Mesendoderm (in vitro differentiated cells): ENCODE data around the gene CC2D2B.

Experiments used
- DNase-seq: peaks from one replicate; pipeline ENCODE4 v3.0.0; 2013
- H2AK5ac ChIP-seq: 2 replicates; pipeline ENCODE4 v1.6.1; 2013; ENCODE audit warnings: low read length, inconsistent platforms
- H2BK120ac ChIP-seq: 2 replicates; pipeline ENCODE4 v1.6.1; 2013; ENCODE audit warnings: low read depth, mild to moderate bottlenecking, low read length, moderate library complexity, mixed read lengths
- H2BK15ac ChIP-seq: replicated peaks from 2 replicates; pipeline ENCODE4 v1.6.1; 2013; ENCODE audit warnings: low read depth, mild to moderate bottlenecking, moderate library complexity
- H2BK5ac ChIP-seq: 2 replicates; pipeline ENCODE4 v1.6.1; 2013; ENCODE audit warnings: low read length, inconsistent platforms
- H3K18ac ChIP-seq: 2 replicates; pipeline ENCODE4 v1.6.1; 2013; ENCODE audit warnings: mild to moderate bottlenecking, low read length, mixed read lengths
- H3K23ac ChIP-seq: one replicate; pipeline ENCODE4 v1.6.1; 2013; ENCODE audit warnings: low read length
- H3K27ac ChIP-seq: 2 replicates; pipeline ENCODE4 v1.5.1; 2013; ENCODE audit warnings: low read depth, mild to moderate bottlenecking, inconsistent platforms, low read length, moderate library complexity
- H3K27me3 ChIP-seq: 2 replicates; pipeline ENCODE4 v1.6.1; 2013; ENCODE audit warnings: low read length, control low read depth, mild to moderate bottlenecking, inconsistent platforms; ENCODE audit not compliant: insufficient read depth, poor library complexity
- H3K36me3 ChIP-seq: 2 replicates; pipeline ENCODE4 v1.6.1; 2013; ENCODE audit warnings: low read length, inconsistent platforms; ENCODE audit not compliant: control insufficient read depth, insufficient read depth
- H3K4ac ChIP-seq: one replicate; pipeline ENCODE4 v1.6.1; 2013; ENCODE audit warnings: low read depth, mild to moderate bottlenecking, low read length, moderate library complexity
- H3K4me1 ChIP-seq: 2 replicates; pipeline ENCODE4 v1.6.1; 2013; ENCODE audit warnings: low read depth, low read length, inconsistent platforms; ENCODE audit not compliant: control insufficient read depth
- H3K4me2 ChIP-seq: 2 replicates; pipeline ENCODE4 v1.6.1; 2013; ENCODE audit warnings: low read length
- H3K4me3 ChIP-seq: 2 replicates; pipeline ENCODE4 v1.5.1; 2013; ENCODE audit warnings: mild to moderate bottlenecking, low read length
- H3K56ac ChIP-seq: one replicate; pipeline ENCODE4 v1.6.1; 2013; ENCODE audit warnings: low read length
- H3K79me1 ChIP-seq: 2 replicates; pipeline ENCODE4 v1.6.1; 2013; ENCODE audit warnings: low read length, inconsistent platforms
- H3K79me2 ChIP-seq: 2 replicates; pipeline ENCODE4 v1.6.1; 2013; ENCODE audit warnings: mild to moderate bottlenecking, low read length; ENCODE audit not compliant: control insufficient read depth, insufficient read depth
- H3K9ac ChIP-seq: 2 replicates; pipeline ENCODE4 v1.6.1; 2013; ENCODE audit warnings: low read length, inconsistent platforms
- H4K5ac ChIP-seq: one replicate; pipeline ENCODE4 v1.6.1; 2013; ENCODE audit warnings: low read length
- H4K8ac ChIP-seq: one replicate; pipeline ENCODE4 v1.6.1; 2013; ENCODE audit warnings: low read depth, mild to moderate bottlenecking, control low read depth, low read length, moderate library complexity
- WGBS: extraction: QIAGEN DNeasy Blood & Tissue Kit; methylation state at CpG from one replicate; pipeline ENCODE4 v1.1.7; 2013; ENCODE audit warnings: low lambda C conversion rate, missing lambda C conversion rate; ENCODE audit not compliant: insufficient coverage; ENCODE audit errors: extremely low coverage; 5-methylcytosine and 5-hydroxymethylcytosine counted together

The CC2D2B gene

DNA sequence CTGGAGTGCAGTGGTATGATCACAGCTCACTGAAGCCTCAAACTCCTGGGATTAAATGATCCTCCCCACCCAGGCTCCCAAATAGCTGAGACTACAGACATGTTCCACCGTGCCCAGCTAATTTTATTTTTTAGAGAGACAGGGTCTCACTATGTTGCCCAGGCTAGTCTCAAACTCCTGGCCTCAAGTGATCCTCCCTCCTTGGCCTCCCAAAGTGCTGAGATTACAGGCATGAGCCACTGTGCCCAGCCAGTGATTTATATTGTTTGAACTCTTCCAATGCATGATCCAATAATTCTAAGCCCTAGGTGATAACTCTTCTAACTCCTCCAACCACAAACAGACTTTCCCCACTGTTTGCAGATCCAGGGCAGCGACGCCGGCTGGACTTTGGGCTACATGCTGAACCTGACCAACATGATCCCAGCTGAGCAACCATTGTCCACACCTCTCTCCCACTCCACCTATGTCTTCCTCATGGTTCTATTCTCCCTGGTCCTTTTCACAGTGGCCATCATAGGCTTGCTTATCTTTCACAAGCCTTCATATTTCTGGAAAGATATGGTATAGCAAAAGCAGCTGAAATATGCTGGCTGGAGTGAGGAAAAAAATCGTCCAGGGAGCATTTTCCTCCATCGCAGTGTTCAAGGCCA, 41.8 kb upstream of the CC2D2B start:
- no peak overlapping the region for H3K27ac ChIP-seq
- WGBS: no CpG with 5 or more reads among the region's 6 CpGs
- no peak overlapping the region for H3K56ac ChIP-seq
- H3K4me2 ChIP-seq: no peak overlapping the region
- H3K4me3 ChIP-seq: no peak overlapping the region
- no peak overlapping the region for H2BK120ac ChIP-seq
- no peaks in the 10 kb centered on the region for H3K36me3 ChIP-seq
- H4K5ac ChIP-seq: no peak overlapping the region
- no peak overlapping the region for H2BK15ac ChIP-seq
- DNase-seq: no peak
- H3K9ac ChIP-seq: no peak overlapping the region
- H3K27me3 ChIP-seq: no peaks in the 10 kb centered on the region
- H3K18ac ChIP-seq: no peak overlapping the region
- H3K23ac ChIP-seq: no peak overlapping the region
- H2AK5ac ChIP-seq: no peak overlapping the region
- H3K4me1 ChIP-seq: no peaks in the 10 kb centered on the region
- no peak overlapping the region for H3K4ac ChIP-seq
- H2BK5ac ChIP-seq: no peak overlapping the region
- no peaks in the 10 kb centered on the region for H3K79me2 ChIP-seq
- no peak overlapping the region for H4K8ac ChIP-seq
- H3K79me1 ChIP-seq: no peaks in the 10 kb centered on the region

DNA sequence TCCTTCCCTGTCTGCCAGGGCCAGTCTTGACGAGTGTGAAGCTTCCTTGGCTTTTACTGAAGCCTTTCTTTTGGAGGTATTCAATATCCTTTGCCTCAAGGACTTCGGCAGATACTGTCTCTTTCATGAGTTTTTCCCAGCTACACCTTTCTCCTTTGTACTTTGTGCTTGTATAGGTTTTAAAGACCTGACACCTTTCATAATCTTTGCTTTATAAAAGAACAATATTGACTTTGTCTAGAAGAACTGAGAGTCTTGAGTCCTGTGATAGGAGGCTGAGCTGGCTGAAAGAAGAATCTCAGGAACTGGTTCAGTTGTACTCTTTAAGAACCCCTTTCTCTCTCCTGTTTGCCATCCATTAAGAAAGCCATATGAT, 41.3 kb upstream of the CC2D2B start:
- Histone ChIP-seq H3K18ac (no peak overlapping the region), H3K36me3 (no peaks in the 10 kb centered on the region), H3K27ac (no peak overlapping the region), H3K27me3 (no peaks in the 10 kb centered on the region), H3K9ac (no peak overlapping the region), H3K4me3 (no peak overlapping the region), H3K56ac (no peak overlapping the region), H4K8ac (no peak overlapping the region), H3K23ac (no peak overlapping the region), H3K4ac (no peak overlapping the region), H2BK15ac (no peak overlapping the region), H3K79me1 (no peaks in the 10 kb centered on the region), H3K4me1 (no peaks in the 10 kb centered on the region), H3K4me2 (no peak overlapping the region), H3K79me2 (no peaks in the 10 kb centered on the region), H4K5ac (no peak overlapping the region), H2BK120ac (no peak overlapping the region), H2AK5ac (no peak overlapping the region), H2BK5ac (no peak overlapping the region)
- no CpG with 5 or more reads among the region's 2 CpGs for WGBS
- no peak for DNase-seq

DNA sequence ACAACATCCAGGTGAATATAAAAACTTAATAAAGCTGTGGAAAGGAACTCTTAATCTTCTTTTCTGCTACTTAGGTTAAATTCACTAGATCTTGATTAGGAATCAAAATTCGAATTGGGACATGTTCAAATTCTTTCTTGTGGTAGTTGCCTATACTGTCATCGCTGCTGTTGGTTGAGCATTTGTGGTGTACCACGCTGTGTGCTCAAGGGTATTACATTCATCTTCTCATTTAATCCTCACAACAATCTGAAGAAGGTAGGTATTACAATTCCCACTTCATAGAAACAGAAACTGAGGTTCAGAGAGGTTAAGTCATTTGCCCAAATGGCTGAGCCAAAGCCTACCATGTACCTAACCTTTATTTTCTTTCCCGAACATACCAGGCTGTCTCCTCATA, 39.9 kb upstream of the CC2D2B start:
- Histone ChIP-seq H3K4ac (no peak overlapping the region), H4K8ac (no peak overlapping the region), H3K36me3 (no peaks in the 10 kb centered on the region), H3K4me1 (no peaks in the 10 kb centered on the region), H2AK5ac (no peak overlapping the region), H3K4me3 (no peak overlapping the region), H3K9ac (no peak overlapping the region), H3K18ac (no peak overlapping the region), H3K23ac (no peak overlapping the region), H3K27me3 (no peaks in the 10 kb centered on the region), H3K4me2 (no peak overlapping the region), H3K79me2 (no peaks in the 10 kb centered on the region), H3K56ac (no peak overlapping the region), H2BK15ac (no peak overlapping the region), H2BK120ac (no peak overlapping the region), H2BK5ac (no peak overlapping the region), H4K5ac (no peak overlapping the region), H3K27ac (no peak overlapping the region), H3K79me1 (no peaks in the 10 kb centered on the region)
- no peak for DNase-seq
- WGBS: no CpG with 5 or more reads among the region's 4 CpGs

DNA sequence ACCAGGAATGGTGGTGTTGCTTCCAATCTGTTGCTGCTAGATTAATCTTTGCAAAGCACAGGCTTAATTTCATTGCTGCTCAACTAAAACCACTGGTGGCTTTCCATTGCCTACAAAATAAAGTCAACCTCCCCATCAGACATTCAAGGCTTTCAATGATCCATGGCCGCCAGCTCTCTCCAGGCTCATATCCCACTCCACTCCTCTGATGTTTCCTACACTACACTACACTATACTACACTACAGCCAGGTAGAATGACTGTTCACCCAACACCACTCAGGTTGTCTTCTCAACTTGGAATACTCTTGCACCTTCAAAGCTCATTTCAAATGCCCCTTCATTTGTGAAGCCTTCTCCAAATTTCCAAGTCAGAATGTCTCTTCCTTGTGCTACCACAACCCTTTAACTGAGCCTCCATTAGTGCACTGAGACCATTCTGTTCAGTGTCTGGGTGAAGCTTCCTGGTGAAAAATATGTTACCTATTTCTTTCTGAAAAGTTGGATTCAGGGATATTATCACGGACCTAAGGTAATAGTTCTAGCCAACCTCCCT, 35.5 kb upstream of the CC2D2B start:
- no peaks in the 10 kb centered on the region for H3K4me1 ChIP-seq
- no peak overlapping the region for H4K5ac ChIP-seq
- no peak overlapping the region for H3K18ac ChIP-seq
- H3K79me2 ChIP-seq: no peaks in the 10 kb centered on the region
- no peaks in the 10 kb centered on the region for H3K27me3 ChIP-seq
- no peak overlapping the region for H3K27ac ChIP-seq
- DNase-seq: no peak
- H3K36me3 ChIP-seq: no peaks in the 10 kb centered on the region
- WGBS: no CpG with 5 or more reads among the region's 2 CpGs
- H3K23ac ChIP-seq: no peak overlapping the region
- H3K56ac ChIP-seq: no peak overlapping the region
- no peak overlapping the region for H2BK15ac ChIP-seq
- H4K8ac ChIP-seq: no peak overlapping the region
- H2AK5ac ChIP-seq: no peak overlapping the region
- no peaks in the 10 kb centered on the region for H3K79me1 ChIP-seq
- no peak overlapping the region for H3K4me3 ChIP-seq
- H3K9ac ChIP-seq: no peak overlapping the region
- no peak overlapping the region for H3K4me2 ChIP-seq
- no peak overlapping the region for H2BK120ac ChIP-seq
- H2BK5ac ChIP-seq: no peak overlapping the region
- no peak overlapping the region for H3K4ac ChIP-seq

DNA sequence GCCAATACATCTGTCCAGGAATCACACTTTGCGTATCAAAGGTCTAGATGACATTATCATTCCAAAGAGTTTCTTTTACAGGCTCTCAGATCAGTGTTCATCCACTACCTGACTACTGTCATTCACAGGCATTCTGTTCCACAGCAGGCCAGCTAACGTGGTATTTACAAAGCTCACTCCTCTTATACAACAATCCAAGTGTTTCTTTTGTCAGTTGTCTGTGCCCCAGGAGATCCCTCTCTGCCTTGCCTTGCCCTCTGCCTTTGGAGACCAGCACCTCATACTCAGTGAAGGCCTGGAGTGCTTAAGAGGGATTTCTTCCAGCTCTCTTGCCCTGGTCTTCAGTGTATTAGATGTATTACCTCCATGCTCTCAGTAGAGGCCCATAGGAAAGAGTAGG, 34.6 kb upstream of the CC2D2B start:
- Histone ChIP-seq H3K79me2 (no peaks in the 10 kb centered on the region), H2BK120ac (no peak overlapping the region), H3K4me2 (no peak overlapping the region), H3K23ac (no peak overlapping the region), H3K27me3 (no peaks in the 10 kb centered on the region), H3K18ac (no peak overlapping the region), H3K27ac (no peak overlapping the region), H2AK5ac (no peak overlapping the region), H3K36me3 (no peaks in the 10 kb centered on the region), H2BK15ac (no peak overlapping the region), H4K5ac (no peak overlapping the region), H3K4me1 (no peaks in the 10 kb centered on the region), H3K9ac (no peak overlapping the region), H3K4ac (no peak overlapping the region), H4K8ac (no peak overlapping the region), H2BK5ac (no peak overlapping the region), H3K56ac (no peak overlapping the region), H3K4me3 (no peak overlapping the region), H3K79me1 (no peaks in the 10 kb centered on the region)
- no CpG with 5 or more reads among the region's 2 CpGs for WGBS
- DNase-seq: no peak

DNA sequence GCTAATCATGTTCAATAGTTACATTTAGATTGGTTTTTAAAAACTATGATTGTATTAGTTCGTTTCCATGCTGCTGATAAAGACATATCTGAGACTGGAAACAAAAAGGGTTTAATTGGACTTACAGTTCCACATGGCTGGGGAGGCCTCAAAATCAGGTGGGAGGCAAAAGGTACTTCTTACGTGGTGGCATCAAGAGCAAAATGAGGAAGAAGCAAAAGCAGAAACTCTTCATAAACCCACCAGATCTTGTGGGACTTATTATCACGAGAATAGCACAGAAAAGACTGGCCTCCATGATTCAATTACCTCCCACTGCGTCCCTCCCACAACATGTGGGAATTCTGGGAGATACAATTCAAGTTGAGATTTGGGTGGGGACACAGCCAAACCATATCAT, 34.1 kb upstream of the CC2D2B start:
- Histone ChIP-seq H3K9ac (no peak overlapping the region), H3K56ac (no peak overlapping the region), H2BK5ac (no peak overlapping the region), H3K4ac (no peak overlapping the region), H3K79me1 (no peaks in the 10 kb centered on the region), H3K23ac (no peak overlapping the region), H3K27ac (no peak overlapping the region), H2AK5ac (no peak overlapping the region), H4K8ac (no peak overlapping the region), H3K18ac (no peak overlapping the region), H2BK15ac (no peak overlapping the region), H3K79me2 (no peaks in the 10 kb centered on the region), H3K4me3 (no peak overlapping the region), H3K4me2 (no peak overlapping the region), H3K4me1 (no peaks in the 10 kb centered on the region), H2BK120ac (no peak overlapping the region), H4K5ac (no peak overlapping the region), H3K27me3 (no peaks in the 10 kb centered on the region), H3K36me3 (no peaks in the 10 kb centered on the region)
- DNase-seq: no peak
- no CpG with 5 or more reads among the region's 4 CpGs for WGBS
